GM20000 (cell line): ENCODE data around the gene KRTAP5-7.

ENCODE experiments used
- DNase-seq: peaks from one replicate; pipeline ENCODE4 v3.0.0; 2012; ENCODE audit warnings: low spot score
- CTCF ChIP-seq: IDR thresholded peaks from 2 replicates; pipeline ENCODE4 v1.5.1; 2012; ENCODE audit warnings: mild to moderate bottlenecking, control low read depth; ENCODE audit errors: extremely low read depth, missing control alignments

KRTAP5-7 gene

GRCh38 chr11:71504531-71504930 lies 22.5 kb upstream of the KRTAP5-7 start:
- no peak for DNase-seq
- no peak for TF ChIP-seq CTCF

DNA sequence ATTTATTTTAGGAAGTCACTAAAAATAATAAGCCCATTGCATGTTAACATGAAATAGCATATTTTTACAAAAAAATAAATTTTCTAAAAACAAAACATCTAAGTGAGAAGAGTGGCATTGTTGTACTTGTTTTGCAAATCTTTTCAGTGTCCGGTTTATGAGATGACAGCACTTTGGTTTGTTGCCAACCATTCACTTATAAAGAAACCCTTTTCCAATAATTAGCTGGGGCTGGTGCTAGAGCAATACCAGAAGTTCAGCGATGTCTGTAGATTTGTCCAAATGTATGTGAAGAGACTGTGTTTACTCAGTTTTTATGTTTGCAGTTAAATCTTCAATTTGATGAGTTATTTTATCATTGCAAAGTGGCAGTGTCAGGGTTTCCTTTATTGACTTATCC lies 22.1 kb upstream of the KRTAP5-7 start:
- TF ChIP-seq CTCF = no peak
- DNase-seq = no peak

GRCh38 chr11:71505781-71506180 lies 21.3 kb upstream of the KRTAP5-7 start:
- no peak for DNase-seq

GRCh38 chr11:71507102-71507501 lies 20.0 kb upstream of the KRTAP5-7 start:
- no peak for DNase-seq
- TF ChIP-seq CTCF = no peak

More at GRCh38 chr11:71505781-71506180, 21.3 kb upstream of the KRTAP5-7 start:
- TF ChIP-seq CTCF = no peak

DNA sequence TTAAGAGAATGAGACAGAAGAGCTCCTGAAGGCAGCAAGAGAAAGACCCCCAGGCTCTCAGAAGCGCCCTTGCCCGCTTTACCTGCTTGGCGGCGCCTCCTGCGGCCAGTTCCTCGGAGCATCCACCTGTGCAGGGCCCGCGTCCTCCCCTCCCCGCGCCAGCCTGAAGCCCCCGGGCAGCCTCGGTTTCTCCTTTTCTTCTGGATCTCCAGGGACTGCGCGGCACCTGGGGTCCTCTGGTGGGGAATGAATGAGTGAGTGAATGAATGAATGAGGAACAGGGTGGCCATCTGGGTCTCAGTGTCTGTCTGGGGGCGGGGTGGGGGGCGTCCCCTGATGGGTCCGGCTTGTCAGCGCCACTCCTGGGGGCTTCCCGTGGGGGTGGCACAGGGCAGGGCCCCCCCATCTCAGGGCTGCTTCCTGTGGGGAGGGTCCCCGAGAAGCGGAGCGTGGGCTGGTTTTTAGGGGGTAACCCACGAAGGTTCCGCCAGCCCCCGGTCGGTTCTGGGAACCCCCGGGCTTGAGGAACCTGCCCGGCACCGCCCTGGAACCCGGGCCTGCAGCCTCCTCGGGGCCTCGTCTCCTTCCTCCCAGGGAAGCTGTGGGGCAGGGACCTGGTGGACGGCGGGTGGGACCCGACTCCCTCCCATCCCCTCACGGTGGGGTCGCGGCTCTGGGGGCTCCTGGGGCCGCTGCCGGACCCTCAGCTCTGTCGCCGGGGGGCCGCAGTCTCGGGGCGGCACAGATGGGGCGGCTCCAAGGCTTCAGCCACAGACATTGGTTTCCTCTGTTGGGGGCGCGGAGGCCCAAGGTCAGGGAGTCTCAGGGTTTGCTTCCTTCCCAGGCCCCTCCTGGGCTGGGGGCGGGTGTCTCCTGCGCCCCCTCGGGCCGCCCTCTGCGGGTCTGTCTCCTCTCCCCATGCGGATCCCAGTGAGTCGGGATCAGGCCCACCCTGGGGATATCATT lies 8.3 kb upstream of the KRTAP5-7 start:
- no peak for TF ChIP-seq CTCF

GRCh38 chr11:71519546-71519945 lies 7.5 kb upstream of the KRTAP5-7 start:
- TF ChIP-seq CTCF = no peak

More for the DNA sequence above, 8.3 kb upstream of the KRTAP5-7 start:
- no peak for DNase-seq

GRCh38 chr11:71525188-71525937 lies 1.7 kb upstream of the KRTAP5-7 start:
- no peak for TF ChIP-seq CTCF

More at GRCh38 chr11:71519546-71519945, 7.5 kb upstream of the KRTAP5-7 start:
- DNase-seq = no peak

More at GRCh38 chr11:71525188-71525937, 1.7 kb upstream of the KRTAP5-7 start:
- DNase-seq = no peak
